ENCODE measurements around the gene EPC2.
"Not testable (repeated sequence)": the region's sequence is repeated elsewhere in the genome, so short reads cannot be mapped to it uniquely, and the experiment has no call there.

Gene EPC2

GRCh38 chr2:148646231-148646559 lies 1.6 kb downstream of the EPC2 start:
- Histone ChIP-seq H3K27me3 (no peaks in the 10 kb centered on the region), H3K27ac (peak overlapping the region; percentile 98), H3K4me1 (ENCODE audit: control insufficient read depth in 1 of 2, insufficient read depth in 1 of 2, low read depth in 1 of 2, low read length in 1 of 2) (peaks cover 25 to 31% of the 10 kb centered on the region in 2 experiments), H3K9me3 (no peaks in the 10 kb centered on the region), H3K36me3 (no peaks in the 10 kb centered on the region), H3K4me3 (ENCODE audit: low read depth in 1 of 2, low read length in 1 of 2) (peak overlapping the region; percentile 92 to 96)
- TF ChIP-seq CTCF (IDR thresholded peaks at IDR 0.05), result no peak

GRCh38 chr2:148647711-148648110 lies 3.2 kb downstream of the EPC2 start:
- not testable (repeated sequence) for H3K4me3 ChIP-seq (ENCODE audit: low read depth in 1 of 2, low read length in 1 of 2); H3K36me3 ChIP-seq; H3K27me3 ChIP-seq; H3K9me3 ChIP-seq; H3K27ac ChIP-seq
- H3K4me1 ChIP-seq (ENCODE audit: control insufficient read depth in 1 of 2, insufficient read depth in 1 of 2, low read depth in 1 of 2, low read length in 1 of 2), result peaks cover 23 to 34% of the 10 kb centered on the region in 2 experiments

DNA sequence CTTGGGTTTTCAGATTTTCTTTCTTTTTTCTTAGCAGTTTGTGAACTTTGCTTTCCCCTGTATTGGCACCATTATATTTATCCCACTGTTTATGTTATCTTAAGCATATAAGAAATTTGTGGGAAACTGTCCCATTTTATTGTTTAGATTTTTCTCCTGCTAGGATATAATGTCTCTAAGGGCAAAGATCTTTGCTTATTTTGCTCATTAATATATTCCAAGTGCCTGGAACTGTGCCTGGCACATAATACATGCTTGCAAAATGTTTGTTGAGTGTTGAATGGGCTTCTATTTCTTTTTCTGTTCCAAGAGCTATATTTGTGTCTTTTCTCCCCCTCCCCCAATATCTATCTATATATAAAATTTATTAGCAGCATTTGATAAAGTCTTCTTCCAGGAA lies 5.4 kb downstream of the EPC2 start:
- Histone ChIP-seq H3K9me3 (no peaks in the 10 kb centered on the region), H3K27me3 (no peaks in the 10 kb centered on the region), H3K4me3 (ENCODE audit: low read depth in 1 of 2, low read length in 1 of 2) (no peak overlapping the region), H3K4me1 (ENCODE audit: control insufficient read depth in 1 of 2, insufficient read depth in 1 of 2, low read depth in 1 of 2, low read length in 1 of 2) (peaks cover 9 to 28% of the 10 kb centered on the region in 2 experiments), H3K36me3 (no peaks in the 10 kb centered on the region), H3K27ac (no peak overlapping the region)
- TF ChIP-seq CTCF (IDR thresholded peaks at IDR 0.05), result no peak

DNA sequence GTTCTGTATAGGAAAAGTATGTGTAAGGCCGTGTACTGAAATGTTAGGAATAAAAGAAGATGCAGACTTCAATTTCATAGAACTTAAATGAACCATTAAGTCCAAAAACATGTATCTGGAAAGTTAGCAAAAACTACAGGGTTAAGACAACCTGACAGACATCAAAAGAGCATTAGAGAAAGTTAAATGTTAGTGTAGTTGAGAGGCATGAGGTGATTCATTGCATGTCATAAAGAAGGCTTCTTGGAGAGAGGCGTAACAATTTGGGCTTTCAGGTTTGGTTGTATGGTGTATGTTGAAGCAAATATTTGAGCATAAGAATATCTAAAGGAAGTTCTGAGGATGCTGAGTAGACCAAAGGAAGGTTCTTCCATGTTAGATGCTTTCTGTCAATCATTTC lies 6.3 kb downstream of the EPC2 start:
- H3K36me3 ChIP-seq, result no peaks in the 10 kb centered on the region
- H3K9me3 ChIP-seq, result no peaks in the 10 kb centered on the region
- peaks cover 9 to 28% of the 10 kb centered on the region in 2 experiments for H3K4me1 ChIP-seq (ENCODE audit: control insufficient read depth in 1 of 2, insufficient read depth in 1 of 2, low read depth in 1 of 2, low read length in 1 of 2)
- H3K4me3 ChIP-seq (ENCODE audit: low read depth in 1 of 2, low read length in 1 of 2), result no peak overlapping the region
- TF ChIP-seq CTCF (IDR thresholded peaks at IDR 0.05), result no peak
- no peak overlapping the region for H3K27ac ChIP-seq
- H3K27me3 ChIP-seq, result no peaks in the 10 kb centered on the region

DNA sequence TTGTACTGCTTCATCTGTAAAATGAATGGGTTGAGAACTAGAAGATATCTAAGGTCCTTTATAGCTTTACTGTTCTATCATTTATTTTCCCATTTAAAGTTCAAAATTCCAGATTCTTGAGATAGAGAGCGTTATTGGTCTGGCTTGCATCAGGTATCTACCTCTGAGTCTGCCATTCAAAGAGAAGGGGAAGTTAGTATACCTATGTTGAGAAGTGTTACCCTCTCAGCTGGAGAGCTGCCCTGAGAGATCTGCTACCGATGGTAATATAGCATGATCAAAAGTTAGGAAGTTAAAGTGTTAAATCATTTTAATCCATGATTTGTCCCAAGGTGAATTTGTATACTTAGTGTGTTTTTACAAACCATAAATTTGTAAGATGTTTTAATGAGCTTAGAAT lies 7.4 kb downstream of the EPC2 start:
- TF ChIP-seq CTCF (IDR thresholded peaks at IDR 0.05), result no peak
- no peak overlapping the region for H3K4me3 ChIP-seq (ENCODE audit: low read depth in 1 of 2, low read length in 1 of 2)
- H3K4me1 ChIP-seq (ENCODE audit: control insufficient read depth in 1 of 2, insufficient read depth in 1 of 2, low read depth in 1 of 2, low read length in 1 of 2), result peaks cover 4 to 29% of the 10 kb centered on the region in 2 experiments
- no peaks in the 10 kb centered on the region for H3K9me3 ChIP-seq
- H3K27me3 ChIP-seq, result no peaks in the 10 kb centered on the region
- H3K27ac ChIP-seq, result peak overlapping the region; percentile 43
- no peaks in the 10 kb centered on the region for H3K36me3 ChIP-seq

DNA sequence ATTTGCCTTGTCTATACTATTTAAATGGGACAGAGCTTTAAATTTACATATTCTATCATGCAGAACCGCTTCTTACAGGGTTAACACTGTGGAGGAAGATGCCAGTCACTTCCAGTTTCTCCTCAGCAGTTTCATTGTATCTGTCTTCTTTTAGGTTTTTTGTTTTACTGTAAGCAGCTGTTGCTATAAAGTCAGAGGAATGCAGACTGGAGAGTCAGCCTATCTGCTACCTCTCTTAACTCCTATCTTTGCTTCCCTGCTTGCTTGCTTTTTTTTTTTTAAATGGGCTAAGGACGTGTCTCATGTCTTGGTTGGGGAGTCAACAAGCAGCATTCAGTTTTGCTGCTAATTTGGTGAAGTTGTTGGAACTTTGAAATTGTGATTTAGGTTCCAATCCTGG lies 8.9 kb downstream of the EPC2 start:
- no peaks in the 10 kb centered on the region for H3K27me3 ChIP-seq

More for the DNA sequence above, 8.9 kb downstream of the EPC2 start:
- no peak overlapping the region for H3K27ac ChIP-seq
- H3K4me1 ChIP-seq (ENCODE audit: control insufficient read depth in 1 of 2, insufficient read depth in 1 of 2, low read depth in 1 of 2, low read length in 1 of 2), result peaks cover 11 to 38% of the 10 kb centered on the region in 2 experiments
- TF ChIP-seq CTCF (IDR thresholded peaks at IDR 0.05), result no peak
- H3K4me3 ChIP-seq (ENCODE audit: low read depth in 1 of 2, low read length in 1 of 2), result no peak overlapping the region
- no peaks in the 10 kb centered on the region for H3K9me3 ChIP-seq
- no peaks in the 10 kb centered on the region for H3K36me3 ChIP-seq

Data from neutrophil (primary cell).